ENCODE measurements around the gene MRPL57.

DNA sequence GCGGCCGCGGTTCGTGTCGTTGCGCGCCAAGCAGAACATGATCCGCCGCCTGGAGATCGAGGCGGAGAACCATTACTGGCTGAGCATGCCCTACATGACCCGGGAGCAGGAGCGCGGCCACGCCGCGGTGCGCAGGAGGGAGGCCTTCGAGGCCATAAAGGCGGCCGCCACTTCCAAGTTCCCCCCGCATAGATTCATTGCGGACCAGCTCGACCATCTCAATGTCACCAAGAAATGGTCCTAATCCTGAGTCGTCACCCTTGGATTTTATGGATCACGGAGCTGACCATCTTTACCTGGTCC lies 475 bp downstream of the MRPL57 start:
- TF ChIP-seq POLR2A (IDR thresholded peaks at IDR 0.05; ENCODE audit: low read depth, low read length) (no peak), POLR2AphosphoS5 (IDR thresholded peaks at IDR 0.05; ENCODE audit: low read depth, low read length) (no peak), TAF1 (IDR thresholded peaks at IDR 0.05; ENCODE audit: borderline replicate concordance, low read depth, low read length) (no peak)

Data from GM12892 (cell line).